ENCODE measurements around the gene ITGA2.

DNA sequence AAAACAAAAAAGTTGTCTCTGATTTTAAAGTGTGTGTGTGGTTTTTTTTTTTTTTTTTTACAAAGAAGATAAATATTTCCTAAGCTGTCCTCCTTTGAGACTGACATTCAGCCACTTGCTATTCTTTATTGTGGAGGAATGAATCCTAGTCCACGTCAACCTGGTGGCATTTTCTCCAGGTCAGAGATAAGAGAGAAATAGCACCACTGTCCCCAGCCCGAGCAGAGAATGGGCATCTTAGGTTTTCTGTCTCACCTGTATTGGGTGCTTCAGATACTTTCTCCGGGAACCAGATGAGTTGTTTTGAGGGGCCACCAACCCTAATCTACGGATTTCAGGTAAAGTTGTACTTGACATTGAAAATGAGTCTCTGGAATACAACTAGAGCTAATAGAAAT lies 1.4 kb downstream of the ITGA2 start:
- TF ChIP-seq, protein P1, sequence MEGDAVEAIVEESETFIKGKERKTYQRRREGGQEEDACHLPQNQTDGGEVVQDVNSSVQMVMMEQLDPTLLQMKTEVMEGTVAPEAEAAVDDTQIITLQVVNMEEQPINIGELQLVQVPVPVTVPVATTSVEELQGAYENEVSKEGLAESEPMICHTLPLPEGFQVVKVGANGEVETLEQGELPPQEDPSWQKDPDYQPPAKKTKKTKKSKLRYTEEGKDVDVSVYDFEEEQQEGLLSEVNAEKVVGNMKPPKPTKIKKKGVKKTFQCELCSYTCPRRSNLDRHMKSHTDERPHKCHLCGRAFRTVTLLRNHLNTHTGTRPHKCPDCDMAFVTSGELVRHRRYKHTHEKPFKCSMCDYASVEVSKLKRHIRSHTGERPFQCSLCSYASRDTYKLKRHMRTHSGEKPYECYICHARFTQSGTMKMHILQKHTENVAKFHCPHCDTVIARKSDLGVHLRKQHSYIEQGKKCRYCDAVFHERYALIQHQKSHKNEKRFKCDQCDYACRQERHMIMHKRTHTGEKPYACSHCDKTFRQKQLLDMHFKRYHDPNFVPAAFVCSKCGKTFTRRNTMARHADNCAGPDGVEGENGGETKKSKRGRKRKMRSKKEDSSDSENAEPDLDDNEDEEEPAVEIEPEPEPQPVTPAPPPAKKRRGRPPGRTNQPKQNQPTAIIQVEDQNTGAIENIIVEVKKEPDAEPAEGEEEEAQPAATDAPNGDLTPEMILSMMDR (IDR thresholded peaks at IDR 0.05; ENCODE audit: insufficient read depth, low read length, poor library complexity, severe bottlenecking), result no peak
- no peak for TF ChIP-seq EZH2phosphoT487 (conservative IDR thresholded peaks at IDR 0.05; ENCODE audit: low read length)
